ENCODE measurements around the gene COL2A1. TPM values are rescaled to one million over a fixed set of nuclear protein-coding genes. Genes with fewer than 3 reads are reported as not detected.

The COL2A1 gene
- total RNA-seq, 3 donors from 2014 or later (not counting 1 experiment from before 2014, with no cell fraction given) = not detected

DNA sequence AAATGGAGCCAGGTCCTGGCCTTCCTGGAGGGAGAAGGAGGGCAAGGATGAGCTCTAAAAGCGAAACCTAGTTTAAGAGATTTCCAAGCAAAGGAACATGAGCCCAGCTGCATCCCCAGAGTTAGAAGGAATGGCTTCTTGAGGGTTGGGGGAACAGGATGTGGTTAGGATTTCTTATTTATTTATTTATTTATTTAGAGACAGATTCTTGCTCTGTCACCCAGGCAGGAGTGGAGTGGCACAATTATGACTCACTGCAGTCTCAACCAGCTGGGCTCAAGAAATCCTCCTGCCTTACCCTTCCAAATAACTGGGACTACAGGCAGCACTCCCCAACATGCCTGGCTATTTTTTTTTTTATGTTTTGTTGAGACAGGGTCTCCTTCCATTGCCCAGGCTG is 66.2 kb downstream of the COL2A1 start:
- TF ChIP-seq, protein P1, sequence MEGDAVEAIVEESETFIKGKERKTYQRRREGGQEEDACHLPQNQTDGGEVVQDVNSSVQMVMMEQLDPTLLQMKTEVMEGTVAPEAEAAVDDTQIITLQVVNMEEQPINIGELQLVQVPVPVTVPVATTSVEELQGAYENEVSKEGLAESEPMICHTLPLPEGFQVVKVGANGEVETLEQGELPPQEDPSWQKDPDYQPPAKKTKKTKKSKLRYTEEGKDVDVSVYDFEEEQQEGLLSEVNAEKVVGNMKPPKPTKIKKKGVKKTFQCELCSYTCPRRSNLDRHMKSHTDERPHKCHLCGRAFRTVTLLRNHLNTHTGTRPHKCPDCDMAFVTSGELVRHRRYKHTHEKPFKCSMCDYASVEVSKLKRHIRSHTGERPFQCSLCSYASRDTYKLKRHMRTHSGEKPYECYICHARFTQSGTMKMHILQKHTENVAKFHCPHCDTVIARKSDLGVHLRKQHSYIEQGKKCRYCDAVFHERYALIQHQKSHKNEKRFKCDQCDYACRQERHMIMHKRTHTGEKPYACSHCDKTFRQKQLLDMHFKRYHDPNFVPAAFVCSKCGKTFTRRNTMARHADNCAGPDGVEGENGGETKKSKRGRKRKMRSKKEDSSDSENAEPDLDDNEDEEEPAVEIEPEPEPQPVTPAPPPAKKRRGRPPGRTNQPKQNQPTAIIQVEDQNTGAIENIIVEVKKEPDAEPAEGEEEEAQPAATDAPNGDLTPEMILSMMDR (IDR thresholded peaks at IDR 0.05) = no peak
- no peaks in the 10 kb centered on the region for H3K36me3 Mint-ChIP-seq
- Histone ChIP-seq H3K4me3 (ENCODE audit: low read length) (no peak overlapping the region), H3K27ac (ENCODE audit: low read length) (no peak overlapping the region), H3K9me3 (ENCODE audit: control insufficient read depth, insufficient read depth, low read length) (no peaks in the 10 kb centered on the region), H3K27me3 (ENCODE audit: control insufficient read depth, insufficient read depth, low read length) (peaks cover 21% of the 10 kb centered on the region), H3K4me1 (ENCODE audit: control insufficient read depth, insufficient read depth, low read length) (peaks cover 26% of the 10 kb centered on the region), H3K36me3 (ENCODE audit: control insufficient read depth, insufficient read depth, low read length) (no peaks in the 10 kb centered on the region)
- H3K4me1 Mint-ChIP-seq = peaks cover 15 to 20% of the 10 kb centered on the region in 2 donors
- peaks cover 33 to 34% of the 10 kb centered on the region in 2 donors for H3K27me3 Mint-ChIP-seq (ENCODE audit: low read depth in 2 of 2)
- intact Hi-C loops (cut with micrococcal nuclease) = no loop called here
- ATAC-seq (no peak), DNase-seq (no peak)
- WGBS (ENCODE audit: insufficient coverage) = 100% methylated on average over 1 of the region's 1 CpG
- no peak overlapping the region for H3K27ac Mint-ChIP-seq
- no peaks in the 10 kb centered on the region for H3K9me3 Mint-ChIP-seq
- H3K4me3 Mint-ChIP-seq = no peak overlapping the region

DNA sequence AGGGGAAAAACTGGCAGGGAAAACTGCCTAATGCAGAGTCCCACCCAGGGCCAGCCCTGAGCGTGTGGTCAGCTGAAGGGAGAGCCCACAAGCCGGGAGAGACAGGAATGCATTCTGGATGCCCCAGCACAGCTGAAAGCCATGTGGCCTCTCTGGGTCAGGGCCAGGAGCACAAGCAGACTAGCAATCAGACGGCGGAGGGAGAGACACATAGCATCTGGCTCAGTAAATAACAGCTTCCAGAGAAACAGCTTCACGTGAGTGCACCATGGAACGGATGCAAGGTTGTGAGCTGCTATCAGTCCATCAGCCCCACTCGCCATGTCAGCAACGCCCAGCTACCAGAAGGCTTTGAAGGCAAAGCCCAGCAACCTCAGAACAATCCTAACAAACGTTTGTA is 69.1 kb downstream of the COL2A1 start:
- Mint-ChIP-seq H3K4me1 (peaks cover 0 to 4% of the 10 kb centered on the region in 2 donors), H3K27ac (no peak overlapping the region), H3K9me3 (no peaks in the 10 kb centered on the region), H3K36me3 (no peaks in the 10 kb centered on the region), H3K27me3 (ENCODE audit: low read depth in 2 of 2) (peaks cover 23 to 36% of the 10 kb centered on the region in 2 donors), H3K4me3 (no peak overlapping the region)
- WGBS (ENCODE audit: insufficient coverage) = 87% methylated on average over 8 of the region's 9 CpGs
- Histone ChIP-seq H3K4me3 (ENCODE audit: low read length) (no peak overlapping the region), H3K9me3 (ENCODE audit: control insufficient read depth, insufficient read depth, low read length) (no peaks in the 10 kb centered on the region), H3K27me3 (ENCODE audit: control insufficient read depth, insufficient read depth, low read length) (peaks cover 6% of the 10 kb centered on the region), H3K27ac (ENCODE audit: low read length) (no peak overlapping the region), H3K36me3 (ENCODE audit: control insufficient read depth, insufficient read depth, low read length) (no peaks in the 10 kb centered on the region), H3K4me1 (ENCODE audit: control insufficient read depth, insufficient read depth, low read length) (no peaks in the 10 kb centered on the region)
- intact Hi-C loops (cut with micrococcal nuclease) = no loop called here
- no peak for ATAC-seq
- no peak for DNase-seq
- TF ChIP-seq, protein P1 (IDR thresholded peaks at IDR 0.05) = no peak

DNA sequence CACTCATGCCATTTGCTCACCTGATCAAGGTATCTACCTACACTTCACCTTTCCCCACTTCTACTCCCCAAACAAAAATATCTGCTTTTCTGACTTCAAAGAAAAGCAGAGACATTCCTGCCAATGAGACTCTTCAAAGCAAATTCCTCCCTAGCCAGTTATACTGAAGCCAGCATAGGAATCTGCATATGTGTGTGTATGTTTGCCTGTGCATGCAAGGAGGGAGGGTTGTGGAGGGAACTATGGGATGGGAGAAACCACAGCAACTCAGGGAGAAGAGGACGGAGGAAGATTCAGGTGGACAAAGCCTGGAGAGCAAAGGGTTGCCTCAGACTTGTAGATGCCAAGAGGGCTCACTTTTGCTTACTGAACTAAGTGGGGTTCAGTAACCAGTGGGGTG is 73.1 kb downstream of the COL2A1 start:
- no peak overlapping the region for H3K4me3 ChIP-seq (ENCODE audit: low read length)
- Mint-ChIP-seq H3K36me3 (no peaks in the 10 kb centered on the region), H3K4me1 (no peaks in the 10 kb centered on the region), H3K27ac (no peak overlapping the region), H3K4me3 (no peak overlapping the region), H3K9me3 (no peaks in the 10 kb centered on the region), H3K27me3 (ENCODE audit: low read depth in 2 of 2) (peaks cover 11 to 23% of the 10 kb centered on the region in 2 donors)
- intact Hi-C loops (cut with micrococcal nuclease) = no loop called here
- 82% methylated on average over 1 of the region's 1 CpG for WGBS (ENCODE audit: insufficient coverage)
- ATAC-seq (no peak), DNase-seq (no peak)
- no peak overlapping the region for H3K27ac ChIP-seq (ENCODE audit: low read length)
- no peaks in the 10 kb centered on the region for H3K4me1 ChIP-seq (ENCODE audit: control insufficient read depth, insufficient read depth, low read length)
- H3K9me3 ChIP-seq (ENCODE audit: control insufficient read depth, insufficient read depth, low read length) = no peaks in the 10 kb centered on the region
- TF ChIP-seq, protein P1 (IDR thresholded peaks at IDR 0.05) = no peak
- H3K36me3 ChIP-seq (ENCODE audit: control insufficient read depth, insufficient read depth, low read length) = no peaks in the 10 kb centered on the region
- H3K27me3 ChIP-seq (ENCODE audit: control insufficient read depth, insufficient read depth, low read length) = peaks cover 3% of the 10 kb centered on the region

DNA sequence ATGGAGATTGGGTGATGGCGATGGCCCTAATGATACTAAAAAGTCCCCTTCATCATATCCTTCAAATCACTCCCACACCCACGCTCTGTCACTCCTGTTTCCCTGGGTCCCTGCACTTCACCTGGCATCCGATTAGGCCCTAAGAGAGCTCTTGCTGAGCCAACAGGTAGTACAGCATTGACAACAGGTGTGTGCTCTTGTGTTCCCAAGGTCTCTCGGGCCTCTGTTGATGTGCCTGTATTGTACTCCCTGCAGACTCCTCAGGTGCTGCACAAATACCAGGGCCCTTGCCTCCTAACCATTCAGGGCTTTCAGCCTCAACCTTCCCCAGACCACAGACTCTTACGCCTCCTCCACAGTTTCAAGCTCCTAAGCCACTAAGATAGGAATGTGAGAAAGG is 73.6 kb downstream of the COL2A1 start:
- Mint-ChIP-seq H3K36me3 (no peaks in the 10 kb centered on the region), H3K9me3 (no peaks in the 10 kb centered on the region), H3K27ac (no peak overlapping the region), H3K27me3 (ENCODE audit: low read depth in 2 of 2) (peaks cover 11 to 23% of the 10 kb centered on the region in 2 donors), H3K4me3 (no peak overlapping the region), H3K4me1 (no peaks in the 10 kb centered on the region)
- Histone ChIP-seq H3K4me3 (ENCODE audit: low read length) (no peak overlapping the region), H3K27ac (ENCODE audit: low read length) (no peak overlapping the region), H3K9me3 (ENCODE audit: control insufficient read depth, insufficient read depth, low read length) (no peaks in the 10 kb centered on the region), H3K36me3 (ENCODE audit: control insufficient read depth, insufficient read depth, low read length) (no peaks in the 10 kb centered on the region), H3K27me3 (ENCODE audit: control insufficient read depth, insufficient read depth, low read length) (peaks cover 3% of the 10 kb centered on the region), H3K4me1 (ENCODE audit: control insufficient read depth, insufficient read depth, low read length) (no peaks in the 10 kb centered on the region)
- DNase-seq (no peak), ATAC-seq (no peak)
- WGBS (ENCODE audit: insufficient coverage) = 91% methylated on average over 4 of the region's 5 CpGs
- TF ChIP-seq, protein P1 (IDR thresholded peaks at IDR 0.05) = no peak
- intact Hi-C loops (cut with micrococcal nuclease) = no loop called here
